ENCODE data around the gene TSFM. TPM values are rescaled to one million over a fixed set of nuclear protein-coding genes. Genes with fewer than 3 reads are reported as not detected.

Gene TSFM
- total and polyA plus RNA-seq, 2 of the 13 experiments (the other 11 are each of a cell fraction or from before 2014, with no cell fraction given): 29.8 to 68.3 TPM

GRCh38 chr12:57759360-57759980 is 23.1 kb upstream of the TSFM start (continued):
- no peak for TF ChIP-seq ZNF574 (CRISPR knock-in tag; IDR thresholded peaks at IDR 0.05)
- TF ChIP-seq STAG1 (CRISPR knock-in tag; IDR thresholded peaks at IDR 0.05): peak; percentile 32
- no peak for TF ChIP-seq ZFP37 (CRISPR knock-in tag; IDR thresholded peaks at IDR 0.05; ENCODE audit: borderline replicate concordance)
- TF ChIP-seq ZNF674 (CRISPR knock-in tag; IDR thresholded peaks at IDR 0.05; ENCODE audit: low read depth): no peak

GRCh38 chr12:57760347-57760982 is 22.1 kb upstream of the TSFM start:
- H3K27me3 ChIP-seq (ENCODE audit: control insufficient read depth in 1 of 2, insufficient read depth in 2 of 2, low read length in 2 of 2): peaks cover 0 to under 1% of the 10 kb centered on the region in 2 experiments; a peak in 1 of 5 replicates
- TF ChIP-seq PCBP2 (optimal IDR thresholded peaks at IDR 0.05; ENCODE audit: low read depth, low read length, poor library complexity, severe bottlenecking) (no peak), REST (IDR thresholded peaks at IDR 0.05; ENCODE audit: borderline replicate concordance in 1 of 2, low read depth in 1 of 2, low read length in 2 of 2) (peak; percentile 73 to 95), NKX3-1 (CRISPR knock-in tag; IDR thresholded peaks at IDR 0.05) (no peak), EHMT2 (IDR thresholded peaks at IDR 0.05; ENCODE audit: borderline replicate concordance, low read depth, low read length) (peak; percentile 58; the same call in 1 of the 2 replicates), IRF2 (CRISPR knock-in tag; IDR thresholded peaks at IDR 0.05) (0 out of 2 replicates have a peak, but pooled peaks have one; percentile 16), MIER2 (CRISPR knock-in tag; IDR thresholded peaks at IDR 0.05) (peak; percentile 93), SALL1 (CRISPR knock-in tag; IDR thresholded peaks at IDR 0.05) (0 out of 2 replicates have a peak, but pooled peaks have one; percentile 15)

More at GRCh38 chr12:57760347-57760982, 22.1 kb upstream of the TSFM start:
- H3K4me1 ChIP-seq (ENCODE audit: insufficient read depth, low read length): peaks cover 31% of the 10 kb centered on the region
- DNase-seq (ENCODE audit: low spot score) (no peak), FAIRE-seq (no peak), ATAC-seq (no peak)
- no peaks in the 10 kb centered on the region; a peak in 1 of 5 replicates for H3K36me3 ChIP-seq (replicated peaks in 1 of 2; ENCODE audit: control insufficient read depth in 1 of 2, insufficient read depth in 2 of 2, low read length in 2 of 2)
- no peak overlapping the region for H2AFZ ChIP-seq (ENCODE audit: low read length)
- no peaks in the 10 kb centered on the region for H3K9me3 ChIP-seq (ENCODE audit: low read length)
- WGBS (ENCODE audit: low lambda C conversion rate): 84% methylated on average over 3 of the region's 3 CpGs
- intact Hi-C loops (cut with micrococcal nuclease; ENCODE audit: unreplicated experiment) (no loop called here), in situ Hi-C loops (cut with HindIII; ENCODE audit: extremely low pct_ligation_motif_present, low pct_unique_long_range_greater_than_20kb) (no loop called here)
- no peak overlapping the region for H3K4me3 ChIP-seq (replicated peaks in 1 of 3; ENCODE audit: insufficient read depth in 1 of 3, low read depth in 2 of 3, low read length in 3 of 3)
- H3K4me2 ChIP-seq (ENCODE audit: low read depth, low read length): no peak overlapping the region
- H3K79me2 ChIP-seq (ENCODE audit: insufficient read depth, low read length): peaks cover 3% of the 10 kb centered on the region
- no peak overlapping the region for H3K27ac ChIP-seq (ENCODE audit: extremely low read length, insufficient read depth, low read length)
- POLR2A ChIA-PET: interaction anchor here (0.9 to 3.5 kb wide), 2 partner anchors 8 to 12 kb away, joined by 3 to 11 read pairs; partner anchors contain the start of genes CDK4, EEF1AKMT3 and METTL1
- CTCF ChIA-PET (ENCODE audit: low intra/inter-chr PET ratio, low total read pairs): interaction anchor here (2.3 kb wide), 1 partner anchor 145 kb away, joined by 10 read pairs; no protein-coding TSS in a partner anchor
- H3K9ac ChIP-seq (ENCODE audit: insufficient read depth, low read depth, low read length): no peak overlapping the region
- no TSS peak for BruUV-seq (replicated peaks)
- H4K20me1 ChIP-seq (ENCODE audit: insufficient read depth, low read length): no peaks in the 10 kb centered on the region
